Measurements from ENCODE around the gene TTC9C. TPM values are rescaled to one million over a fixed set of nuclear protein-coding genes. Genes with fewer than 3 reads are reported as not detected.
A peak's percentile ranks its signal among the peaks of the same experiment; 100 is the strongest.
"Not testable (repeated sequence)": the region's sequence is repeated elsewhere in the genome, so short reads cannot be mapped to it uniquely, and the experiment has no call there.

The TTC9C gene, protein sequence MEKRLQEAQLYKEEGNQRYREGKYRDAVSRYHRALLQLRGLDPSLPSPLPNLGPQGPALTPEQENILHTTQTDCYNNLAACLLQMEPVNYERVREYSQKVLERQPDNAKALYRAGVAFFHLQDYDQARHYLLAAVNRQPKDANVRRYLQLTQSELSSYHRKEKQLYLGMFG
- 46.2 and 47.0 TPM in 2 replicates for total RNA-seq (2014; rRNA removed; shearing (Covaris generic))

- peak within 1 kb of the TSS; percentile 93 for H3K27ac ChIP-seq
- no peaks in the 10 kb centered on the region for H3K27me3 ChIP-seq
Observed at GRCh38 chr11:62728171-62728988, at the start of gene TTC9C. TSS of gene TTC9C (plus strand) at chr11:62728486. CDS start at chr11:62728849, 363 bp downstream.

DNA sequence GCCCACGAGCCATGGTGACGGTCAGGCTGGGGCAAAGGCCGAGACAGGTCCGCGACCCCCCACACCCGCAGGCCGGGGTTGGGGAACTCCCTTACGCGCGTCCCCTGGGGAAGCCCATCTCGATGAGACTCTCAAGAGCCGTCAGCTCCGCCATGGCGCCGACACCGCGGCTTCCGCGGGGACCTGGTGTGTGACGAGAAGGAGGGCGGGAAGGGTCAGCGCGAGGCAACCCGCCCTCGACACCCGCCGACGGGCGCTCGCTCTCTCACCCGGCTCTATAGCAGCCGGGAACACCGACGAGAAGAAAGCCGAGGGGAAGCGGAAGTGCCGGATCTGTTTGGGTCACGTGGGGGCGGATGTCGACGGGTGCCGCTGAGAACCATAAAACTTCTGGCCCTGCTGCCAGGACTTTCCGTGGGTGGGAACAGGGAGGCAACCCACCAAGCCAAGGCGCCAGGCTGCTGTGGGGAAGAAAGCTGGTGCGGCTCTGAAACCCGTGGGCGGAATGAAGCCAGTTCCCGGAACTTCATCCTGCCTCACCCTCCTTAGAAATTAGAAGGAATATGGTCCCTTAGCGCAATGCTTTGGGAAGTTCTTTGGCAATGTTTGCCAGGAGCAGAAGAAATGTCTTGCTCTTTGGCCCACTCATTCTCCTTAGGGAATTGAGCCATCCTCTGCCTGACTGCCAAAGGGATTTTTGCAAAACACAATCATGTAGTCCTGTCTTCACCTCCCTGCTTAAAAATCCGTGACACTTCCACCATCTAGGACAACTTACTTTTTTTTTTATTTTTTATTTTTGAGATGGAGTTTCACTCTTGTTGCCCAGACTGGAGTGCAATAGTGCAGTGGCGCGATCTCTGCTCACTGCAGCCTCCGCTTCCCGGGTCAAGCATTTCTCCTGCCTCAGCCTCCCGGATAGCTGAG is 49.3 kb upstream of the TTC9C start, which contains the start of gene UBXN1:
Gene UBXN1 (minus strand): TSS at position 304 of the 927 bp plus-strand sequence. CDS start 150 bp downstream, at position 154.
- H3K27me3 ChIP-seq: no peaks in the 10 kb centered on the region
- DNase-seq: peak; percentile 89 to 91
- H3K27ac ChIP-seq: peak within 1 kb of the TSS; percentile 70
- peaks cover 18% of the 10 kb centered on the region for H3K36me3 ChIP-seq
- H3K4me1 ChIP-seq: peaks cover 6% of the 10 kb centered on the region
- no peaks in the 10 kb centered on the region for H3K9me3 ChIP-seq (replicated peaks)
- peak within 1 kb of the TSS; percentile 99 for H3K4me3 ChIP-seq

More at GRCh38 chr11:62728171-62728988, at the start of gene TTC9C:
- Histone ChIP-seq H3K36me3 (peaks cover 33% of the 10 kb centered on the region), H3K9me3 (replicated peaks) (no peaks in the 10 kb centered on the region), H3K4me1 (no peaks in the 10 kb centered on the region; the same call in 1 of the 2 replicates), H3K4me3 (peak within 1 kb of the TSS; percentile 79)
- peak; percentile 87 to 91 for DNase-seq

- Histone ChIP-seq H3K27me3 (no peaks in the 10 kb centered on the region), H3K4me3 (no peak overlapping the region), H3K9me3 (replicated peaks) (no peaks in the 10 kb centered on the region), H3K36me3 (peaks cover 13% of the 10 kb centered on the region), H3K4me1 (peaks cover 6% of the 10 kb centered on the region), H3K27ac (no peak overlapping the region)
- peak; percentile 68 to 80 for DNase-seq
Observed at GRCh38 chr11:62680825-62681240, 47.5 kb upstream of the TTC9C start.

- Histone ChIP-seq H3K27ac (no peak overlapping the region), H3K36me3 (peaks cover 3% of the 10 kb centered on the region; the same call in 1 of the 2 replicates), H3K4me3 (no peak overlapping the region), H3K4me1 (peaks cover 6% of the 10 kb centered on the region), H3K9me3 (replicated peaks) (no peaks in the 10 kb centered on the region), H3K27me3 (no peaks in the 10 kb centered on the region)
- no peak for DNase-seq
Observed at GRCh38 chr11:62682518-62682917, 45.8 kb upstream of the TTC9C start.

DNA sequence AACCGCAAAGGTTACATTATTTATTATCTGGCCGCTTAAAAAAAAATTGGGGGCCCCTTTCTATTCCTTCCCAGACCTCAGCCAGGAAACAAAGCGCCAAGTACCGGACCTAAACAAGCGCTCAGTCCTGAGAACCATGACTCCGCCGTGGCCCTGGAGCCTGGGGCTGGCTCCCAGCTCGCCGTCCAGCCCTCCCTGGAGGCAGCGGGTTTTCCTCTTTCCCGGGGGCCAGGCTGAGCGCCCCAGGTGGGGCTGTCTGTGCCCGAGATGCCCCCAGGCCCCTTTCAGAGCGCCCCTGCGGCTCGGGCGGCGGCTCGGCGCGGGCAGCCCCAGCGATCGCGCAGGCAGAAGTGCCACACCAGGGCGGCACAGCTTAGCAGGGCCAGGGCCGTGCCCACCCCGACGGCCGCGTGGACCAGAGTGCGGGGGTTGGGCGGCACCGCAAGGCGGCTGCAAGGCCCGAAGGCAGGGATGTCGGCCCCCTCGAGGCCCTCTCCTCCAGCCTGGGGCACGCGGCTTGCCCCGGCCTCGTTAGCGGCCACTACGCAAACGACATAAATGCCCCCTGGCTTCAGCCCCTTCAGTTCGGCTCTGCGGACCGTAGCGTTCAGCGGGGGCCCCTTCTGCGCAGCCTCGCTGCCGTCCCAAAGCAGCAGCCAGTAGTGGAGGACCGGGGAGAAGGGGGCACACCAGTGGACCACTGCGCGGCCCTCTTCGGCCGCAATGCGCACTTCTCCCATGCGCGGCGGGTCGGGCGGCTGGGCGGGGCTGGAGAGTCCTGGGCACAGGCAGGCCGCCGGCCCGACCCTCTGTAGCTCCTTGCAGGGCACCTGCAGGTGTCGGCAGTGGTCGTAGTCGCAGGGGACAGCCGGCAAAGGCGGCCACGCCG is 40.5 kb upstream of the TTC9C start:
- no peaks in the 10 kb centered on the region for H3K27me3 ChIP-seq
- H3K4me3 ChIP-seq: no peak overlapping the region
- DNase-seq: no peak
- H3K9me3 ChIP-seq (replicated peaks): no peaks in the 10 kb centered on the region
- H3K36me3 ChIP-seq: peaks cover 15% of the 10 kb centered on the region
- no peak overlapping the region for H3K27ac ChIP-seq
- peaks cover 29% of the 10 kb centered on the region for H3K4me1 ChIP-seq

DNA sequence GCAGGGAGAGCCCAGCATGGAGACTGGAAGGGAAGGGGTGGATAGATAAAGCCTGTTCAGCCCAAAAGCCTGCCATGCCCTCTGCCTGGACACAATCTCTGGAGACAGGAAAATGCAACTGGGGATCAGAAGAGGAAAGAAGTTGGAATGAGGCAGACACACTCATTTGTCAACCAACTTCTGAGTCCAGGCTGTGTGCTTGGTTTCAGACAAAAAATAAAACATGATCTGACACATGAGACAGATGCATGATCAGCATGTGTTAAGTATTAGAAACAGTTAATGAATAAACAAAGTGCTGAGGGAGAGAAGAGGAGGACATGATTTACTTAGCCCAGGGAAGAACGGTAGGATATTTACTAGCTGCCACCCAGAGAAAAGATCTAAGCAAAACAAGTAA is 39.8 kb upstream of the TTC9C start:
- peak in 1 of 2 experiments; percentile 6 for DNase-seq
- Histone ChIP-seq H3K36me3 (peaks cover 20% of the 10 kb centered on the region), H3K4me3 (no peak overlapping the region), H3K4me1 (peaks cover 29% of the 10 kb centered on the region), H3K27me3 (no peaks in the 10 kb centered on the region), H3K27ac (no peak overlapping the region), H3K9me3 (replicated peaks) (no peaks in the 10 kb centered on the region)

DNA sequence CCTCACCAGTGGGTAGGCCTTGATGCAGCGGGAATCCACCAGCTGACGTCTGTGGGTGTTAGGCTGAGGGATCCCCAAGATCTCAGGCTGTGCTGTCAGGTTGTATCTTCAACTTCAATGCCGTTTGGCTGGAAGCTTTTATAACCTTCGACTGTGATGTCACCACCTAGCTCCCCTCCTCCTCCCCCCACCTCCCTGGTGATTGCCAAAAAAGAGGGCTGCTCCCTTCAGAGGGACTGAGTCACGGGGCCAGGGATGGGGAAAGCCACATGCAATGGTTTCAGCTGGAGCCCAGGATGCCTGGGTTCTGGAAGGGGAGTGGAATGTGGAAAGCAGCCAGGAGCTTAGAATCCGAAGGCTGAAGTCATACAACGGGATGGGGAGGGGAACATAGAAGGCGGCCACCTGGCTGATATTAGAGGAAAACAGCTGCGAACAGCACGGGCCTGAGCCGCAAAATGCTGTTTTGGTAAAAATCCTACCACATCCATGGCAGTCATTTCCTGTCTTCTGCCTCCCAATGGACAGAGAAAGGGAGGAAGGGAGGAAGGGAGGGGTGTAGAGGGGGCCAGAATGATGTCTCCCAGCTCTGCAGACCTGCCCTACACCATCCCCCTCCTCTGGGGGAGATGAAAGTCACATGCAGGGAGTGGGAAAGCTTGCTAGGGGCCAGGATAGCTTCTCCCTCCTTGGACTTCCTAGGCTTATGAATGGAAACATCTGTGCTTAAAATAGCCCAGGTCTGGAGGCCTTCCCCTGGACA is 38.7 kb upstream of the TTC9C start, which contains the start of gene LRRN4CL:
Gene LRRN4CL (minus strand): TSS at position 110 of the 763 bp plus-strand sequence. CDS start 1,022 bp downstream, outside the sequence.
- Histone ChIP-seq H3K36me3 (peaks cover 23% of the 10 kb centered on the region), H3K9me3 (replicated peaks) (no peaks in the 10 kb centered on the region), H3K27ac (peak within 1 kb of the TSS; percentile 51), H3K4me1 (peaks cover 29% of the 10 kb centered on the region), H3K27me3 (no peaks in the 10 kb centered on the region), H3K4me3 (no peak within 1 kb of the TSS; the same call in 1 of the 2 replicates)
- DNase-seq: peak; percentile 85 to 90

GRCh38 chr11:62693624-62694023 is 34.7 kb upstream of the TTC9C start:
- not testable (repeated sequence) for H3K4me3 ChIP-seq; H3K27me3 ChIP-seq; H3K27ac ChIP-seq; H3K9me3 ChIP-seq (replicated peaks)
- DNase-seq: peak in 1 of 2 experiments; percentile 0
- peaks cover 23% of the 10 kb centered on the region for H3K36me3 ChIP-seq
- peaks cover 22% of the 10 kb centered on the region for H3K4me1 ChIP-seq

- H3K4me1 ChIP-seq: peaks cover 12% of the 10 kb centered on the region
- no peaks in the 10 kb centered on the region for H3K27me3 ChIP-seq
- peak; percentile 77 to 87 for DNase-seq
- H3K9me3 ChIP-seq (replicated peaks): no peaks in the 10 kb centered on the region
- no peak overlapping the region for H3K4me3 ChIP-seq
- H3K36me3 ChIP-seq: peaks cover 26% of the 10 kb centered on the region
- no peak overlapping the region for H3K27ac ChIP-seq
Observed at GRCh38 chr11:62694455-62695167, 33.7 kb upstream of the TTC9C start.

DNA sequence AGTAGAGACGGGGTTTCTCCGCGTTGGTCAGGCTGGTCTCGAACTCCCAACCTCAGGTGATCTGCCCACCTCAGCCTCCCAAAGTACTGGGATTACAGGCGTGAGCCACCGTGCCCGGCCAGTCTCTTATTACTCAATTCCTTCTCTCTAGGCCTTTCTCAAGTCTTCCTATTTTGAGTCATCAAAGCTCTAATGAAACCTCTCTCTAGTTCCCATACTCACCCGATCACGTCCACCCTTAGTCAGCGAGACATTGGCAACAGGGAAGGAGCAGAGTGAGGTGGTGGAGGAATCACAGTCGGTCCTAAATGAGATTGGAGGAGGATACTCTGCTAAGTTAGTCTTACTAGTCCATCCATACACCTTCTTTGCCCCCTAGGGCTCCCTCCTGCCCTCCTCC is 26.0 kb upstream of the TTC9C start:
- Histone ChIP-seq H3K9me3 (replicated peaks) (no peaks in the 10 kb centered on the region), H3K4me1 (peaks cover 6% of the 10 kb centered on the region), H3K4me3 (no peak overlapping the region), H3K27ac (no peak overlapping the region), H3K36me3 (peaks cover 14% of the 10 kb centered on the region), H3K27me3 (no peaks in the 10 kb centered on the region)
- DNase-seq: no peak

GRCh38 chr11:62703921-62704320 is 24.4 kb upstream of the TTC9C start:
- H3K4me1 ChIP-seq; H3K9me3 ChIP-seq (replicated peaks): not testable (repeated sequence)
- peaks cover 14% of the 10 kb centered on the region for H3K36me3 ChIP-seq

DNA sequence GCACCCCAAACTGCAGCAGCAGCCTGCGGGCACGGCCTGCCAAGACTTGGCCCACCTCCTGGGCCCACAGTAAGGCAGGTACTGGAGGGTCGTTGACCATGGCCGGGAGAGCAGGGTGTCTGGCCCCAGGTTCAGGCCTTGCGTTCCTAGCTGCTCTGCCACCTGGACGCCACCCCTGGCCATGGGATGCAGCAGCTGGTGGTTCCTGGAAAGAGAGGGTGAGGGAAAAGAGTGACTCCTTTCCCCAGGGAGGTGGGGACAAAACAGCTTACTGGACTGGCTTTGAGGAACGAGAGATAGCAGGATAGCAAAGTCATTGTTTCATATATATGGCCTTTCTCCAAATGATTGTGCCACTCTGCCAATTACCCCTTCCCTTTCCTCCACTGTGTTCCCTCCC is 22.9 kb upstream of the TTC9C start:
- Histone ChIP-seq H3K27me3 (no peaks in the 10 kb centered on the region), H3K27ac (peak overlapping the region; percentile 38; the same call in 1 of the 2 replicates), H3K4me1 (peaks cover 11% of the 10 kb centered on the region), H3K9me3 (replicated peaks) (no peaks in the 10 kb centered on the region), H3K36me3 (peaks cover 15% of the 10 kb centered on the region), H3K4me3 (peak overlapping the region; percentile 64)
- DNase-seq: no peak

More at GRCh38 chr11:62703921-62704320, 24.4 kb upstream of the TTC9C start:
- not testable (repeated sequence) for DNase-seq, H3K27ac ChIP-seq, H3K4me3 ChIP-seq, H3K27me3 ChIP-seq
